SU-DHL-6 (cell line): ENCODE results near the gene JSRP1.

Source experiments
- H2AFZ ChIP-seq: fragments of 200-600 bp; sonication (generic); 2 replicates; pipeline ENCODE4 v1.6.1; 2014; ENCODE audit warnings: low read depth, mild to moderate bottlenecking, moderate library complexity, mixed read lengths, antibody characterized with exemption, low read length; ENCODE audit not compliant: severe bottlenecking
- H3F3A ChIP-seq: fragments of 200-600 bp; shearing (Covaris generic); 2 replicates; pipeline ENCODE4 v1.6.0; 2016; ENCODE audit warnings: antibody characterized with exemption, mild to moderate bottlenecking; ENCODE audit not compliant: insufficient read depth
- H3K27ac ChIP-seq: fragments of 200-600 bp; sonication (generic); 2 replicates; pipeline ENCODE4 v1.5.1; 2016; ENCODE audit warnings: low read depth, mild to moderate bottlenecking, low read length, moderate library complexity, mixed read lengths
- H3K27me3 ChIP-seq: fragments of 200-600 bp; sonication (generic), shearing (Covaris generic); 2 replicates; pipeline ENCODE4 v1.6.0; 2014; ENCODE audit warnings: mild to moderate bottlenecking, low read length
- H3K36me3 ChIP-seq: fragments of 200-600 bp; sonication (generic); 2 replicates; pipeline ENCODE4 v1.6.1; 2014; ENCODE audit warnings: mild to moderate bottlenecking, low read length, mixed read lengths
- H3K4me2 ChIP-seq: fragments of 300-600, 200-600 bp; shearing (Covaris generic), sonication (generic); 2 replicates; pipeline ENCODE4 v1.6.0; 2014; ENCODE audit warnings: low read length, low read depth, mild to moderate bottlenecking; ENCODE audit not compliant: poor library complexity, severe bottlenecking
- H3K4me3 ChIP-seq: fragments of 200-600 bp; sonication (generic); 2 replicates; pipeline ENCODE4 v1.5.1; 2014; ENCODE audit warnings: antibody characterized with exemption, low read length, mild to moderate bottlenecking, mixed read lengths; ENCODE audit not compliant: insufficient read depth, poor library complexity, severe bottlenecking
- H3K79me2 ChIP-seq: fragments of 200-600 bp; sonication (generic); 2 replicates; pipeline ENCODE4 v1.6.1; 2014; ENCODE audit warnings: mild to moderate bottlenecking, low read length, moderate library complexity; ENCODE audit not compliant: insufficient read depth
- H3K9ac ChIP-seq: fragments of 200-600 bp; sonication (generic); 2 replicates; pipeline ENCODE4 v1.7.0; 2014; ENCODE audit warnings: mild to moderate bottlenecking, low read length
- H3K9me2 ChIP-seq: fragments of 200-600 bp; sonication (generic); replicated peaks from 2 replicates; pipeline ENCODE4 v1.6.1; 2014; ENCODE audit warnings: low read length; ENCODE audit not compliant: insufficient read depth
- H3K9me3 ChIP-seq: fragments of 200-600 bp; sonication (generic); 2 replicates; pipeline ENCODE4 v1.6.1; 2014; ENCODE audit warnings: low read length, mixed read lengths; ENCODE audit not compliant: insufficient read depth
- H4K20me1 ChIP-seq: fragments of 200-600 bp; sonication (generic); 2 replicates; pipeline ENCODE4 v1.6.1; 2014; ENCODE audit warnings: low read depth, mild to moderate bottlenecking, antibody characterized with exemption, low read length, moderate library complexity, mixed read lengths
- EZH2phosphoT487 ChIP-seq: fragments of 200-600 bp; sonication (generic), shearing (Covaris generic); conservative IDR thresholded peaks from 2 replicates; pipeline ENCODE4 v1.6.1; 2018; ENCODE audit warnings: mild to moderate bottlenecking, antibody characterized with exemption, low read length, moderate library complexity, mixed read lengths
- TF ChIP-seq, protein P1 (sequence below): fragments of 200-600 bp; sonication (generic); IDR thresholded peaks from one replicate; pipeline ENCODE4 v1.5.1; 2017; ENCODE audit warnings: antibody characterized with exemption, mild to moderate bottlenecking, low read length, moderate library complexity; ENCODE audit not compliant: insufficient read depth, poor library complexity, severe bottlenecking

Gene JSRP1

DNA sequence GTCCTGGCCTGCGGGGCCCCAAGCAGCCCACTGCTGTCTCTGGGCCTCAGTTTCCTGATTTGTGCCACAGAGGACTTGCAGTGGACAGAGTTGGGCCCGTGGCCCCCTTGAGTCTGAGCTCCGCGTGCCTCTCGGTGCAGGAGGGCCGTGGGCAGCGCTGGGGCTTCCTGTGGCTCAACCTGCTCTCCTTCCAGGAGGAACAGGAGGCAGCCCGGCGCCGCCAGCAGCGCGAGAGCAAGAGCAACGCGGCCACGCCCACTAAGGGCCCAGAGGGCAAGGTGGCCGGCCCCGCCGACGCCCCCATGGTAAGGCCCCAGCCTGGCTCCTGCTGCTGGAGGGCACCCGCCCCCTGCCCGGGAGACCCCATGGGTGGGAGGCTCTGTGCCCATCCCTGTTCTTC is 46.0 kb downstream of the JSRP1 start:
- Histone ChIP-seq H3F3A (no peaks in the 10 kb centered on the region), H4K20me1 (no peaks in the 10 kb centered on the region), H3K79me2 (no peaks in the 10 kb centered on the region), H3K27me3 (no peaks in the 10 kb centered on the region), H3K9ac (no peak overlapping the region), H3K9me2 (no peaks in the 10 kb centered on the region), H2AFZ (no peak overlapping the region), H3K4me2 (no peak overlapping the region), H3K9me3 (no peaks in the 10 kb centered on the region), H3K36me3 (no peaks in the 10 kb centered on the region), H3K4me3 (no peak overlapping the region), H3K27ac (no peak overlapping the region)
- no peak for TF ChIP-seq EZH2phosphoT487
- TF ChIP-seq, protein P1, sequence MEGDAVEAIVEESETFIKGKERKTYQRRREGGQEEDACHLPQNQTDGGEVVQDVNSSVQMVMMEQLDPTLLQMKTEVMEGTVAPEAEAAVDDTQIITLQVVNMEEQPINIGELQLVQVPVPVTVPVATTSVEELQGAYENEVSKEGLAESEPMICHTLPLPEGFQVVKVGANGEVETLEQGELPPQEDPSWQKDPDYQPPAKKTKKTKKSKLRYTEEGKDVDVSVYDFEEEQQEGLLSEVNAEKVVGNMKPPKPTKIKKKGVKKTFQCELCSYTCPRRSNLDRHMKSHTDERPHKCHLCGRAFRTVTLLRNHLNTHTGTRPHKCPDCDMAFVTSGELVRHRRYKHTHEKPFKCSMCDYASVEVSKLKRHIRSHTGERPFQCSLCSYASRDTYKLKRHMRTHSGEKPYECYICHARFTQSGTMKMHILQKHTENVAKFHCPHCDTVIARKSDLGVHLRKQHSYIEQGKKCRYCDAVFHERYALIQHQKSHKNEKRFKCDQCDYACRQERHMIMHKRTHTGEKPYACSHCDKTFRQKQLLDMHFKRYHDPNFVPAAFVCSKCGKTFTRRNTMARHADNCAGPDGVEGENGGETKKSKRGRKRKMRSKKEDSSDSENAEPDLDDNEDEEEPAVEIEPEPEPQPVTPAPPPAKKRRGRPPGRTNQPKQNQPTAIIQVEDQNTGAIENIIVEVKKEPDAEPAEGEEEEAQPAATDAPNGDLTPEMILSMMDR = no peak

DNA sequence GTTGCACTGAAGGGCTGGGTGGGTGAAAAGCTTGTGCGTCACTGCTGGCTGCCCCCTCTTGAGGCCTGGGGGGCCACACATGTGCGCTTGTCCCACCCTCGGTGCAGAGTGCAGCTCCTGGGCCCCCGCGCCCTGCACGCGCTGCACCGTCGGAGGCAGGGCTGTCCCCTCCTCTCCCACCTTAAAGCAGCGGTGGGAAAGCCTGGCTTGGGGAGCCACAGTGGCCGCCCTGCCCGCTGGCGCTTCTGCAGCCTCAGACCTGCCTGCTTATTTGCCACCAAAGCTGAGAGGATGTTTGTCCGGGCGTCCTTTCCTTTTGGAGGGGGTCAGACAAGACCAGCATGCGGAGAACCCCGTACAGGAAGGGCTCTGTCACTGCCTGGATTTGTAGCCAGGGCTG is 46.8 kb downstream of the JSRP1 start:
- H3F3A ChIP-seq = no peaks in the 10 kb centered on the region
- H3K9me2 ChIP-seq = no peaks in the 10 kb centered on the region
- H3K4me3 ChIP-seq = no peak overlapping the region
- no peak overlapping the region for H3K4me2 ChIP-seq
- no peak overlapping the region for H2AFZ ChIP-seq
- TF ChIP-seq, protein P1 = no peak
- TF ChIP-seq EZH2phosphoT487 = no peak
- H3K27me3 ChIP-seq = no peaks in the 10 kb centered on the region
- H4K20me1 ChIP-seq = no peaks in the 10 kb centered on the region
- no peak overlapping the region for H3K27ac ChIP-seq
- H3K36me3 ChIP-seq = no peaks in the 10 kb centered on the region
- H3K79me2 ChIP-seq = no peaks in the 10 kb centered on the region
- no peaks in the 10 kb centered on the region for H3K9me3 ChIP-seq
- H3K9ac ChIP-seq = no peak overlapping the region

DNA sequence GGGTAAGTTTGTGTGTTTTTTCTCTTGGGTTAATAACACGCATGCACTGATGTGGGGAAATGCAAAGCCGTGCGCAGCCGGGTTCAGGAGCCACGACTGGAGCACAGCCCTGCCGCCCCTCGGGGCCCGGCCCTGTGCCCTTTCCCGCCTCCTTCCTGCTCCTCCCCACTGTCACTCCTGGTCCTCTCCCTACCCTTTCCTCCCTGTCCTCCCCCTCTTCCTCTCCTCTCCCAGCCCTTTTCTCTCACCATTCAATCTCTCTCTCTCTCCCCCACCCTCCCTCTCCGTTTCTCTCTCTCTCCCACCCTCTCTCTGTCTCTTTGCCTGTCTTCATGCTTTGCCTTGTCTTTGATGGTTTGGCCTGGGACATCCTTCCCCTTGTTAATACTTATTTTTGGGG is 47.2 kb downstream of the JSRP1 start:
- no peaks in the 10 kb centered on the region for H3K9me2 ChIP-seq
- TF ChIP-seq, protein P1 = no peak
- TF ChIP-seq EZH2phosphoT487 = no peak
- no peak overlapping the region for H3K4me2 ChIP-seq
- no peaks in the 10 kb centered on the region for H3K27me3 ChIP-seq
- no peaks in the 10 kb centered on the region for H4K20me1 ChIP-seq
- H2AFZ ChIP-seq = no peak overlapping the region
- no peaks in the 10 kb centered on the region for H3K79me2 ChIP-seq
- H3K9me3 ChIP-seq = no peaks in the 10 kb centered on the region
- no peak overlapping the region for H3K9ac ChIP-seq
- no peaks in the 10 kb centered on the region for H3F3A ChIP-seq
- H3K36me3 ChIP-seq = no peaks in the 10 kb centered on the region
- H3K27ac ChIP-seq = no peak overlapping the region
- no peak overlapping the region for H3K4me3 ChIP-seq
